ENCODE data around the gene CHMP1A. TPM values are rescaled to one million over a fixed set of nuclear protein-coding genes. Genes with fewer than 3 reads are reported as not detected.

CHMP1A gene
- 95.6 to 124 TPM (median 97.0 TPM) in 5 replicates for total RNA-seq (2022; extraction: Qiagen RNA extraction)

DNA sequence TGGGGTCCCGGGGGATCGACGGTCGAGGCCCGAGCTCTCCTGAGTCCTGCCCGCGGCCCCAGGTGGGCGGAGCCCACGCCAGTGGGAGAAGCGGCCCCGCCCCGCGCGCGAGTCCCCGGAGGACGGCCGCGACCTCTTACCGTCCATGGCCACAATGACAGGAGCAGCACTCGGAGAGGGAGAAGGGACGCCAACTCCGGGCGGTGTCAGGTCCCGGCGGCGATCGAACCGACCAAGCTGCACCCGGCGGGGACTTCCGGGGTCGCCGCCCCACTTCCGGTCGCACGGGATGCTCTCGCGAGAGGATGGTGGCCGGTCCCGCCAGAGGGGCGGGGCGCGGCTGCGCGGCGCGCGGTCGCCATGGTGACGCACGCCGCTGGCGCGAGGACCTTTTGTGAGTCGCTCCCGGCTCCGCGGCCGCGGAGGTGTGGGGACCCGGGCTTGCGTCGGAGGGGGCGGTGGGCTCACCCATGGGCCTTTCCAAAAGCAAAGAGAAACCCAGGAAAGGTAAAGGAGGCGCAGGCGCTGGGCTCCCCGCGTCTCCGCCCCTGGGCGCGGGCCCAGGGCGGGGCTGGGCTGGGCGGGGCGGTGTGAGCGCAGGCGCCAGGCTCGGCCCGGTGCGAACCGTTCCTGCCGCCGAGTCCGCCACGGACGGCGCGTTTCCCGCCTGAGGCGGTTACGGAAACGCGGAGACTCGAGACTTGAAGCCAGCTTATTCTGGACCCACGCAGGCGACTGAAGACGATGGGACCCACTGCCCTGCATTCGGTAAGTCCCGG is at the start of gene CHMP1A, which contains the start of gene SPATA33:
TSS of gene CHMP1A (minus strand) at position 267 of the 779 bp plus-strand sequence. CDS start at position 147, 120 bp downstream.
TSS of gene SPATA33 (plus strand) at position 395 of the 779 bp plus-strand sequence. CDS start at position 471, 76 bp downstream.

DNA sequence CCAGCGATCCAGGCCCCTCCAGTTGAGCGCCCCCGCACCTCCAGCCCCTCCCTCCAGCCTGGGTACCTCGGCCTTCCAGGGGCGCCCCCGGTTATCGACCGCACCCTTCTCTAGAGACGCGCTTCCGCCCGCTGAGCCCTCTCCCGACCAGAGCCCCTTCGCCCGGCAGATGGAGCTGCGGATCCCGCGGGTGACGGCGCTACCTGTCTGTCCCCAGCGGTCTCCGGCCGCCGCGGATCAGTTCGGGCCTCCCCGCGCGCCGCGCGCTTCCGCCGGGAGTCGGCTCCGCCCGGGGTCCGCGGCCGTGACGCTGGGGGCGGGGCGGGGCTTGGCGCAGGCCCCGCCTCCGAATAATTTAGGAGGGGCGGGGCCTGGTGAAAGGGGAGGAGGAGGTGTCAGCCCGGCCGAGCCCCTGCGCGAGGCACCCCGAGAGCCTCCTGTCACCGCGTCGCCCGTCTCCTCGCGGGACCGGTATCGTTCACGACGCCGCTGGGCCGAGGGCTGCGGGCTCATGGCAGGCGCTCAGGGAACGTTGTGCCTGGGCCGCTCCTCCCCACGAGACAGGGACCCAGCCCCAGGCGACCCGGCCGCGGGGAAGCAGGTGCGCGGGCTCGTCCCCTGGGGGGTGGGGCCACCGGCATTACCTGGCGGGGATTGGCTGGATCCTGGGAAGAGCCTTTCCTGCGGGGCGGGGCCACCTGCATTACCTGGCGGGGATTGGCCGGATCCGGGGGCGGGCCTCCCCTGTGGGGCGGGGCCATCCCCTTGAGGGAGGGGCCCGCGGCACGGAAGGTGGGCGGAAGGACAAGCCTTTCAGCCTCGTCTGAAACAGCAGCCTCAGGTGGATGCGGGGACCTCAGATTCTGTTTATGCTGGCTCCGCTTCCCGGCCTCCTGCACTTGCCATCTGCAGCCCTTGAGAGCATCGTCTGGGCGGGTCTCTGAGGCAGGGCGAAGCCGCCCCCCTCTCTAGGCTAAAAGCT is 44.2 kb upstream of the CHMP1A start, which contains the start of gene SPATA2L:
TSS of gene SPATA2L (minus strand) at position 281 of the 982 bp plus-strand sequence. CDS start 473 bp downstream, outside the sequence.

GRCh38 chr16:89686520-89687091 is 29.1 kb upstream of the CHMP1A start, which contains the start of gene CDK10:
CDK10 (plus strand) TSS chr16:89686689; CDS start chr16:89686711, 22 bp downstream.

GRCh38 chr16:89613231-89613953 is 44.1 kb downstream of the CHMP1A start, which contains the start of gene DPEP1:
DPEP1 (plus strand) TSS chr16:89613642; CDS start chr16:89630411, 16,769 bp downstream.

Other genes with a start within 250 kb of the CHMP1A start
- 98.8 to 121 TPM (median 117 TPM) in 5 replicates for gene ANKRD11, start 167.1 kb downstream of the CHMP1A start, total RNA-seq (2022; extraction: Qiagen RNA extraction)
- gene SPG7, start 149.3 kb downstream of the CHMP1A start, total RNA-seq (2022; extraction: Qiagen RNA extraction), result 100 to 117 TPM (median 106 TPM) in 5 replicates
- gene RPL13, start 97.0 kb downstream of the CHMP1A start, total RNA-seq (2022; extraction: Qiagen RNA extraction), result 3,431 to 4,520 TPM (median 4,347 TPM) in 5 replicates
- gene CPNE7, start 82.0 kb downstream of the CHMP1A start, total RNA-seq (2022; extraction: Qiagen RNA extraction), result 56.4 to 90.3 TPM (median 78.6 TPM) in 5 replicates
- 1.1 to 1.5 TPM (median 1.3 TPM) in 5 replicates for gene DPEP1, start 44.1 kb downstream of the CHMP1A start, total RNA-seq (2022; extraction: Qiagen RNA extraction)
- gene SPATA33, start 128 bp upstream of the CHMP1A start, total RNA-seq (2022; extraction: Qiagen RNA extraction), result 13.6 to 17.6 TPM (median 16.0 TPM) in 5 replicates
- gene CDK10, start 29.0 kb upstream of the CHMP1A start, total RNA-seq (2022; extraction: Qiagen RNA extraction), result 36.6 to 72.3 TPM (median 51.8 TPM) in 5 replicates
- gene SPATA2L, start 44.0 kb upstream of the CHMP1A start, total RNA-seq (2022; extraction: Qiagen RNA extraction), result 8.9 to 13.3 TPM (median 12.3 TPM) in 5 replicates
- 4.3 to 5.2 TPM (median 4.9 TPM) in 5 replicates for gene VPS9D1, start 63.2 kb upstream of the CHMP1A start, total RNA-seq (2022; extraction: Qiagen RNA extraction)
- gene ZNF276, start 63.8 kb upstream of the CHMP1A start, total RNA-seq (2022; extraction: Qiagen RNA extraction), result 16.0 to 21.4 TPM (median 20.7 TPM) in 5 replicates
- 24.5 to 33.9 TPM (median 33.0 TPM) in 5 replicates for gene FANCA, start 158.9 kb upstream of the CHMP1A start, total RNA-seq (2022; extraction: Qiagen RNA extraction)
- gene SPIRE2, start 170.8 kb upstream of the CHMP1A start, total RNA-seq (2022; extraction: Qiagen RNA extraction), result 5.2 to 7.7 TPM (median 7.3 TPM) in 5 replicates
- gene TCF25, start 215.9 kb upstream of the CHMP1A start, total RNA-seq (2022; extraction: Qiagen RNA extraction), result 71.4 to 73.0 TPM (median 71.6 TPM) in 5 replicates